Measurements from ENCODE around the gene SLC6A9.

Gene SLC6A9

GRCh38 chr1:43983253-43983899, 47.9 kb downstream of the SLC6A9 start:
- no peak for DNase-seq (ENCODE audit: low spot score)

DNA sequence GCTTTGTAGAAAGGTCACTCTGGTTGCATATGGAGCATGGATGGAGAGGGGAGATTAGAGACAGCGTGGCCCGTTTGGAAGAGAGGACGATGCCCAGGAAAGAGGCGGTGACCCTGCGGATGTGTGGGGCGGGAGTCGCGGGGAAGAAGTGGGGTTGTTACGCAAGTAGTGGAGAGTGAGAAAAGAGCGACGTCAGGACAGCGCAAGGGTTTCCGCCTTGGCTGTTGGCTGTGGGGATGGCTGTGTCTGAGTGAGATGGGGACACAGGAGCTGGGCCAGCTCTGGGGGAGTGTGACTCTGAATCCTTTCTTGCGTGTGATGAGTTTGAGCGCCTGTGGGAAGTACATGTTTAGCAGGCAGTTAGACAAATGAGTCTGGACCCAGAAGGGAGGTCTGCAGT, 48.5 kb downstream of the SLC6A9 start:
- DNase-seq (ENCODE audit: low spot score), result no peak

DNA sequence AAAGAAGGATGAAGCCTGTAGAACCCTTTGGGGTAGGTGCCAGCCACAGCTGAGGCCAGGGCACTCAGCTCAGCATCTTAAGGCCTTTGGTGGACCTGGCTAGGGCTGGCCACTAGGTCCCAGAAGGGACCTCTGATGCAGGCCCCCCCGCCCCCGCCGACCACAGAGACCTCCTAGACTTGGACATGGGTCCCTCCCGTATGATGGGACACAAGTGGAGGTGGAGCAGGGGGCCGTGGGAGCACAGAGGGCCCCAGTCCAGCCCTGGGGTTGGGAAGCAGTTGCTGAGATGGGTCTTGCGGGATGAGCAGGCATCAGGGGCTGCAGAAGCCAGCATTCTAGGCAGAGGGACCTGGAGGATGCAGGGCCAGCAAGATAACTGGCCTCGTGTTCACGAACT, 49.0 kb downstream of the SLC6A9 start:
- DNase-seq (ENCODE audit: low spot score), result no peak

DNA sequence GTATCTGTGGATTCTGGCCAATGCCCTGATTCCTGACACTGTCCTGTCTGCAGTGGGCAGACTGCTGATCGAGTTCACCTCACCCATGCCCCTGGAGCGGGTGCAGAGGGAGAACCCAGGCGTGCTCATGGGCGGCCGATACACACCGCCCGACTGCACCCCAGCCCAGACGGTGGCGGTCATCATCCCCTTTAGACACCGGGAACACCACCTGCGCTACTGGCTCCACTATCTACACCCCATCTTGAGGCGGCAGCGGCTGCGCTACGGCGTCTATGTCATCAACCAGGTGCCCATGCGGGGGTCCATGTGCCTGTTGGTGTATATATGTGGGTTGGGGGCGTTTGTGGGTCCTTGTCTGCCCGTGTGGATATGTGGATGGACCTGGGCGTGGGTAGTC, 49.6 kb downstream of the SLC6A9 start:
- no peak for DNase-seq (ENCODE audit: low spot score)

- no peak for DNase-seq (ENCODE audit: low spot score)
These were observed 50.1 kb downstream of the SLC6A9 start for GRCh38 chr1:43981135-43981491.

DNA sequence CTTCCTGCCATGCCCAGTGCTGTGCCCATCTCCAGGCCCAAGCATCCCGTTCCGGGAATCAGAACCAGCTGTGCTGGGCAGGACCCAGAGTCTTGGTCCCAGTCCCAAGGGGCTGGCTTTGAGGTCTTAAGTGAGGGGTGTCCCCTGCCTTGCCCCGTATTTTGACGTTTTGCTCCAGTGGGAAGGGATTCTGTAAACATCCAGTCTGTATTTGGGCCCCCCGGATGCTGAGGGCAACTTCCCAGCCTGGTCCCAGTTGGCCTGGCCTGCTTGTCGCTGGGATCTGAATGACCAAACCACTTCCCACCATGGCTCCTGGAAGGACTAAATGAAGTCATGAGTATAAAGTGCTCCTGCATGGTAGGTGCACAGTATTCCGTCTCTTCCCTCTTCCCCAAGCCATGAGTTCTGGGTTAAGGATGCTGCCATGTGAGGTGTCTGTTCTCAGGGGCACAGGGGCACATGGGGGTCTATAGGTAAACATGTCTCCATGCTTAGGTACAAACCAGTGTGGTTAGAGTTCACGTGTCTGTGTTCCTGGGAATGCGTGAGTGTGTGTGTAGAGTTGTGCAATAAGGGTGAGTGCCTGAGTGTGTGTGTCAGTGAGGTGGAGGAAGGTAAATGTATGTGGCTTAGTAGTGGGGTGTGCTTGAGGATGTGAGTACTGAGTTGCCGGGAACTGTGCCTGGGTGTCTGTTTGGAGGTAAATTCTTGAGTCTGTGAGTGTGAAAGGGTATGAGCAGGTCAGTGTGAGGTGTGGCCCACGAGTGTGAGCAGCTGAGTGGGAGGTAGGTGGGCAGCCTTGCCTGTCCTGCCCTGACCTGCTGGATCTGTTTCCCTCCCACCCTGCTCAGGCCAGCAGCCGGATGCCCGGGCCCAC, 50.8 kb downstream of the SLC6A9 start:
- peak; percentile 24 for DNase-seq (ENCODE audit: low spot score)

DNA sequence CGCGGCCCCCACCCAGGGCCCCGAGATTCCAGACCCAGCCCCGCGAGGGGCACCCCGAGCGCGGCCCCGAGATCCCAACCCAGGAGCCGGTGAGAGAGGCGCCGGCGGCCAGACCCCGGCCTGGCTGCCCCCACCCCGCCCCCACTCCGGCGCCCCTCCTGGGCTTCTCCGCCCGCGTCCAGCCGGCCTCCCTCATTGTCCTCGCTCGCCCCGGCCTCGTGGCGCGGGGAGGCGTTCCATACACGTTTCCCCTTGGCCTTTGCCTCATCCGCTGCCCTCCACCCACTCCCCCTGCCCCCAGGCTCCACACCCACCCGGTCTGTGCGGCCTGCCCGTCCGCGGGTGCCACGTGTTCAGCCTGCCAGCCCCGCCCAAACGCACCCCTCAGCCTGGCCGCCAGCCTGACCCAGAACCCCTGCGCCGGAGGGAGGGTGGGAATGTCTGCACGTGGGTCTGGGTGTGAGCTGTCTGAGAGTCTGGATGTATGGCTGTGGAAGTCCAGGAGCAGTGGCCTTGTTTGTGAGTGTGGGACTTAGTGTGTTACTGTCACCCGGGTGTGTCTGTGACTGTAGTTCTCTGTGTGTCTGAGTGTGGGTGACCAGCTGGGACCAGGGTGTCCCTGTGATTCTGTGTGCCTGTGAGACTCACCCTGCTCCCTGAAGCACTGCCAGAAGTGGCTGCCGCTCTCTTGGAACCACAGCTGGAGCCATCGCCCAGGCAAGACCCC, 51.6 kb downstream of the SLC6A9 start:
- peak; percentile 47 for DNase-seq (ENCODE audit: low spot score)

DNA sequence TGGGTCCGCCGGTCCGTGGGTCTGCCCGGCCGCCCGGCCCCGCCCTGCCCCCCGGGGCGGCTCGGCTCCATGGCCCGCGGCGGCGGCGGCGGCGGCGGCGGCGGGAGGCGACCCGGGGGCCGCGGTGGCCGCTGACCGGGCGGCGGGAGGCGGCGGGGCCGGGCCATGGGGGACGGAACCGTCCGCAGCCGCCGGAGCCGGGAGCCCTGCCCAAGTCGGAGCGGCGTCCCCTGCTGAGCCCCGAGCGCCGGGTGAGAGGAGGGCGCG, 52.1 kb downstream of the SLC6A9 start:
- no peak for DNase-seq (ENCODE audit: low spot score)

GRCh38 chr1:43978551-43979260, 52.6 kb downstream of the SLC6A9 start, which contains the start of gene B4GALT2:
TSS of gene B4GALT2 (plus strand) at chr1:43979210. CDS start at chr1:43981161, 1,951 bp downstream.
- DNase-seq (ENCODE audit: low spot score), result peak; percentile 43

- peak; percentile 29 for DNase-seq (ENCODE audit: low spot score)
These were observed 53.1 kb downstream of the SLC6A9 start for GRCh38 chr1:43978264-43978550.

DNA sequence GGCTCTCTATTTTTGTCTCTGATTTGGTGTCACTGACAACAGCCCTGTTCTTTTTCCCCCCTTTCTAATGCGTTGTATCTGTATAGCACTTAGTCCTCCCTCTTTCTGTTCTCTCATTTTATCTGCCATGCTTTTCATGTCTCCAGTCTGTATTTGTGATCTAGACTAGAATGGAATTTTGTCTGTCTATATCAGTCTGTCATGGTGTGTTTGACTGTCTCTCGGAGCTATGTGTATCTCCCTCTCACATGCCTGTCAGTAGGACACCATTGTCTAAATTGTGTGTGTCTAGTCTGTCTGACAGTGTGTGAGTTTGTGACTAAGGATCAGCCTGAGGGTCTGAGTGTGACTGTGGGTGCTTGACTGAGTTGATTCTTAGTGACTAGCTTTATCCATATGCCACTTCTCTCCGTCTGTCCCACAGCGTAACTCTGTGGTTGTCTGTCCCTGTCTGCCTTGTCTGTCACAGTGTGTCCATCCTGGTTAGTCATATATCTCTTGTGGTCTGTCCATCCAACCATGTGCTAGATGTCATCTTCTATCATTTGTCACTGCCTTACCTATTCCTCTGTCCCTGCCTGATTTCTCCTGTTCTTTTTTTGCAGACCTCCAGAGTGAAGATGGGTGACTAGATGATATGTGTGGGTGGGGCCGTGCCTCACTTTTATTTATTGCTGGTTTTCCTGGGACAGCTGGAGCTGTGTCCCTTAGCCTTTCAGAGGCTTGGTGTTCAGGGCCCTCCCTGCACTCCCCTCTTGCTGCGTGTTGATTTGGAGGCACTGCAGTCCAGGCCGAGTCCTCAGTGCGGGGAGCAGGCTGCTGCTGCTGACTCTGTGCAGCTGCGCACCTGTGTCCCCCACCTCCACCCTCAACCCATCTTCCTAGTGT, 53.6 kb downstream of the SLC6A9 start:
- DNase-seq (ENCODE audit: low spot score), result no peak

DNA sequence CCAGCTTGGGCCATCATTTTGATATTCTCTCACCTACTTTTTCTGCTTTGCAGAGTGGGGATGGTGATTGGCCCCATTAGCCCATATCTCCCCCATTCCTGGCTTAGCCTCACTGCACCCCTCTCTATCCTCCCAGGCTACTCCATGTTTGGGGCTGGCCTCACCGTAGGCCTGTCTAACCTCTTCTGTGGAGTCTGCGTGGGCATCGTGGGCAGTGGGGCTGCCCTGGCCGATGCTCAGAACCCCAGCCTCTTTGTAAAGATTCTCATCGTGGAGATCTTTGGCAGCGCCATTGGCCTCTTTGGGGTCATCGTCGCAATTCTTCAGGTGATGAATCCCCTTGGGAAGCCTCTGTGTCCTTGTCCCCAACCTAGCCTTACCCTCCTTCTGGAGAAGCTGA, 54.4 kb downstream of the SLC6A9 start:
- DNase-seq (ENCODE audit: low spot score), result no peak

DNA sequence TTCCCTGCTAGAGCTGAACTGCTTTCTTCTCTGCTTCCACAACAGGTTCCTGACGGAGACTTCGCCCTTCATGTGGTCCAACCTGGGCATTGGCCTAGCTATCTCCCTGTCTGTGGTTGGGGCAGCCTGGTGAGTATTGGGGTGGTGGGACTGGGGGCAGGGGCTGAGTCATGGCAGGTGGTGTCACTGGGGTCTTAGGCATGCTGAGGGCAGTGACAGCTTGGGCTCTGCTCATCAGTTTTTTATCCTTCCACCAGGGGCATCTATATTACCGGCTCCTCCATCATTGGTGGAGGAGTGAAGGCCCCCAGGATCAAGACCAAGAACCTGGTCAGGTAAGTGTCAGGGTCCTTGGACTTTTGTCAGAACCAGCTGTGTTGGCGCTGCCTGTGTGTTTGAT, 55.2 kb downstream of the SLC6A9 start:
- peak; percentile 51 for DNase-seq (ENCODE audit: low spot score)

DNA sequence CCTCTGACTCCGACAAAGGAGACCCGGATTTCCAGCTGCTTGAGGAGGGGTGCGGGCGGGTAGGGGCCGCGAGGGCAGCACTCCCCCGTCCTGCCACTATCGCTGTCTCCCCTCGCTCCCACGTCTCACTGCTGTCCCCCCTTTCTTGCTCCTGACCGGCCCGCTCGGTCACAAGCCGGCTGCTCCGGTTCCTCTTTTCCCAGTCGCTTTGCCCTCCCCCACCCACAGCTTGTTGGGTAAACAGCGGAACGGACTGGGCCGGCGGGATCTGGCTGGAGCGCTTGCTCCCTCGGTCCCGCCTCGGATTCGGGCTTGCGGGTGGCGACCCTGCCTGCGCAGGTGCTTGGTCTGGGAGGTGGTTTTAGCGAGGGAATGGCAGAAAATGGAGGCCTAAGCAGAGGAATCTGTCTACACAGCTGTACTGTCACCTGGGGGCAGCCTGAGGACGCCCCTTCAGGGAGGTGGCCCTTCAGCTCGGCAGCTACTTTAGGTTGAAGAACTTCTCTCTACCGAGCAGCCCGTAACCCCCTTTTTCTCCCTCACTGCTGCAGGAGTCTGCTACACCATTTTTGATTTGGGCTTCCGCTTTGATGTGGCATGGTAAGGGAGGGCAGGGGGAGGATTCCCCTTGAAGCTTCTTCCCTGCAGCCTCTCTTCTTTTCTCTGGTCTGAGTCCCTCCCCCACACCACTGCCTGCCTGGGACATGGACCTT, 55.9 kb downstream of the SLC6A9 start:
- DNase-seq (ENCODE audit: low spot score), result peak; percentile 59

DNA sequence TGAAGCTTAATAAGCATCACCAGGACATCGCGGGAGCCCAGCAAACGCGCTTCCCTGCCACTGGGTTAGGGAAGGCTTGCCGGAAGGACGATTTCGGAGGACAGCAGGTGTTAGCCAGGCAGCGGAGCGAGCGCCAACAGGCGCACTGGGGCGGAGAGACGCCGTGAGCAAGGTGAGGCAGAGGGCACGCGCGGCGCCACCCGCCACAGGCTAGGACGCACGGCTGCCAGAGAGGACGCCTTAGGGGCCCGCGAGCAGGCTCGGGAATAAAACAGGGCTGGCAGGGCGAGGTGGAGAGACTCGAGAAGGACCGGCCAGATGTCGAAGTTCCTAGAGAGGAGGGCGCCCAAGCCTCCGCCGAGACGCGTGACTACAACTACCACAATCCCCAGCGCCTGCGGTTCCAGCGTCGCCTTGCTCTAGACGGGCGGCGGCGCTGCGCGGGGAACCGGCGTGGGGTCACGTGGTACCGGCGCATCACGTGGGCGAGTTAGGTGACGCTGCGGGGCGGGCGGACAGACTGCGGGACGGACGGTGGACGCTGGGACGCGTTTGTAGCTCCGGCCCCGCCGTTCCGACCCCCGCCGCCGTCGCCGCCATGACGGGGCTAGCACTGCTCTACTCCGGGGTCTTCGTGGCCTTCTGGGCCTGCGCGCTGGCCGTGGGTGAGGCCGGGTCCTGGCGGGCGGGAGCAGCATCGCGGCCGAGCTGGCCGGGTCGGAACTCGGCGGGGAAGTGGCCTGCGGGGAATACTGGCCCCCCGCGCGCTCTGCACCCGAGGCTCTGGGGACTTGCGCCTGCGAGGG, 56.6 kb downstream of the SLC6A9 start, which contains the start of gene ATP6V0B:
TSS of gene ATP6V0B (plus strand) at position 518 of the 806 bp plus-strand sequence. CDS start at position 599, 81 bp downstream.
- DNase-seq (ENCODE audit: low spot score), result peak; percentile 94

DNA sequence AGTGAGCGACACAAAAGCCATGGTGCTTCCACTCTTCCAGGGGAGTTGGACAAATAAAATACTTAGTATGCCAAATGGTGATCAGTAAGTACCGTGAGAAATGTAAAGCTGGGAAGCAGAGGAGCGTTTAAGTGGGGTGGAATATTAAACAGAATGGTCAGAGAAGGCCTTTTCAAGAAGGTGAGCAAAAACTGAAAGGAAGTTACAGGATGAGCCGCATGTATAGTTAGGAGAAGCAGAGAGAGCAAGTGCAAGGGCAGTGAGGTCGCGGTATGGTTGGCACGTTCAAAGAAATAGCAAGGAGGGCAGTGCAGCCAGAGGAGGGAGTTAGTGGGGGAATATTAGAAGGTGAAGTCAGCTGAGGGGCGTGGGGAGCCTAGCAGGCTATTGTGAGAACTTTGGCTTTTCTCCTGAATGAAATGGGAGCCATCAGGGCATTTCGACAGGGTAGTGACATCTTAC, 57.2 kb downstream of the SLC6A9 start:
- DNase-seq (ENCODE audit: low spot score), result no peak

DNA sequence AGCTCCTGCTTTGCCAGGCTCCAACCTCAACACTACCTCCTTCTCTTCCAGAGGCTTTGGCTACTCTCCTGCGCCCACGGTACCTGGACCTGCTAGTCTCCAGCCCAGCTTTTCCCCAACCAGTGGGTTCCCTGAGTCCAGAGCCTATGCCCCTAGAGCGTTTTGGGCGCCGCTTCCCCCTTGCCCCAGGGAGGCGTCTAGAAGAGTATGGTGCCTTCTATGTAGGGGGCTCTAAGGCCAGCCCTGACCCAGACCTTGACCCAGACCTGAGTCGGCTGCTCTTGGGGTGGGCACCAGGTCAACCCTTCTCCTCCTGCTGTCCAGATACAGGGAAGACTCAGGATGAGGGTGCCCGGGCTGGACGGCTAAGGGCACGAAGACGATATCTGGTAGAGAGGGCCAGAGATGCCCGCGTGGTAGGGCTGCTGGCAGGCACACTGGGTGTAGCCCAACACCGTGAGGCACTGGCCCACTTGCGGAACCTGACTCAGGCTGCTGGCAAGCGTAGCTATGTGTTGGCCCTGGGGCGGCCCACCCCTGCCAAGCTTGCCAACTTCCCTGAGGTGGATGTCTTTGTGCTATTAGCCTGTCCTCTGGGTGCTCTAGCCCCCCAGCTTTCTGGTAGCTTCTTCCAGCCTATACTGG, 59.8 kb downstream of the SLC6A9 start:
- DNase-seq (ENCODE audit: low spot score), result no peak

GRCh38 chr1:43970911-43971310, 60.4 kb downstream of the SLC6A9 start:
- no peak for DNase-seq (ENCODE audit: low spot score)

DNA sequence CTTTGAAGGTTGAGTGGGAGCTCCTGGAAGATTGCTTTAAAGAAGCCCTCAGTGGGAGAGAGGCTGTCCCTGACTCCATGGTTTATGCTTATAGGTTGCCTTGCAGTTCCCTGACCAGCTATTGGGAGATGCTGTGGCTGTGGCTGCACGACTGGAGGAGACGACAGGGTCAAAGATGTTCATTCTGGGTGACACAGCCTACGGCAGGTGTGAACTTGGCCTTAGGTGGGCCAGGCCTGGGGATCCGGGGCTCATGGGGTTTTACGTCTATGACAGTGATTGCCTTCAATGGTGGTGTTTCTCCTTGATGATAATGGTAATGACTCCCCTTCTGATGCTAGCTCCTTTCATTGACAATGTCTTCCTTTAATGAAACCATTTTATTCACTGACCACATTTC, 60.8 kb downstream of the SLC6A9 start:
- DNase-seq (ENCODE audit: low spot score), result peak; percentile 18
